ENCODE data around the gene ARPC5.

ARPC5 gene

GRCh38 chr1:183584147-183584546 lies 51.4 kb downstream of the ARPC5 start:
- no peak for DNase-seq

- no peak for DNase-seq
Measured at GRCh38 chr1:183583466-183583865, 52.1 kb downstream of the ARPC5 start.

- no peak for DNase-seq
Measured at GRCh38 chr1:183582021-183582713, 53.4 kb downstream of the ARPC5 start.

- DNase-seq, result no peak
Measured at GRCh38 chr1:183580281-183580682, 55.3 kb downstream of the ARPC5 start.

- DNase-seq, result no peak
Measured at GRCh38 chr1:183578856-183579255, 56.7 kb downstream of the ARPC5 start.

GRCh38 chr1:183577897-183578465 lies 57.6 kb downstream of the ARPC5 start:
- DNase-seq, result no peak

GRCh38 chr1:183576537-183576936 lies 59.0 kb downstream of the ARPC5 start:
- DNase-seq, result no peak

GRCh38 chr1:183575606-183576005 lies 60.0 kb downstream of the ARPC5 start:
- no peak for DNase-seq

- DNase-seq, result no peak
Measured at GRCh38 chr1:183572721-183573120, 62.9 kb downstream of the ARPC5 start.

GRCh38 chr1:183571678-183572268 lies 63.8 kb downstream of the ARPC5 start:
- DNase-seq, result no peak
